ENCODE results near the gene CCDC149. TPM values are rescaled to one million over a fixed set of nuclear protein-coding genes. Genes with fewer than 3 reads are reported as not detected.
A peak's percentile ranks its signal among the peaks of the same experiment; 100 is the strongest.

Gene CCDC149
- 5.1 and 8.3 TPM in 2 replicates for total RNA-seq (2014; rRNA removed; shearing (Covaris generic))

GRCh38 chr4:24912252-24913118 is at the start of gene CCDC149:
CCDC149 (minus strand) TSS chr4:24913042; CDS start chr4:24912864, 178 bp downstream.
- DNase-seq (ENCODE audit: low read depth), result peak; percentile 67

GRCh38 chr4:24957886-24958285 is 45.0 kb upstream of the CCDC149 start:
- DNase-seq (ENCODE audit: low read depth), result no peak

- DNase-seq (ENCODE audit: low read depth), result no peak
Observed at GRCh38 chr4:24956763-24957162, 43.9 kb upstream of the CCDC149 start.

GRCh38 chr4:24956091-24956490 is 43.2 kb upstream of the CCDC149 start:
- DNase-seq (ENCODE audit: low read depth), result no peak

- DNase-seq (ENCODE audit: low read depth), result no peak
Observed at GRCh38 chr4:24952667-24953066, 39.8 kb upstream of the CCDC149 start.

- no peak for DNase-seq (ENCODE audit: low read depth)
Observed at GRCh38 chr4:24949970-24950369, 37.1 kb upstream of the CCDC149 start.

- no peak for DNase-seq (ENCODE audit: low read depth)
Observed at GRCh38 chr4:24937917-24938281, 25.1 kb upstream of the CCDC149 start.

- DNase-seq (ENCODE audit: low read depth), result no peak
Observed at GRCh38 chr4:24937176-24937916, 24.5 kb upstream of the CCDC149 start.

- no peak for DNase-seq (ENCODE audit: low read depth)
Observed at GRCh38 chr4:24935856-24936255, 23.0 kb upstream of the CCDC149 start.

GRCh38 chr4:24934311-24934710 is 21.5 kb upstream of the CCDC149 start:
- DNase-seq (ENCODE audit: low read depth), result no peak

- no peak for DNase-seq (ENCODE audit: low read depth)
Observed at GRCh38 chr4:24933684-24934275, 20.9 kb upstream of the CCDC149 start.

- no peak for DNase-seq (ENCODE audit: low read depth)
Observed at GRCh38 chr4:24932515-24933225, 19.8 kb upstream of the CCDC149 start.

- DNase-seq (ENCODE audit: low read depth), result peak; percentile 50
Observed at GRCh38 chr4:24930151-24930550, 17.3 kb upstream of the CCDC149 start.

GRCh38 chr4:24928708-24929107 is 15.9 kb upstream of the CCDC149 start:
- DNase-seq (ENCODE audit: low read depth), result no peak

- DNase-seq (ENCODE audit: low read depth), result no peak
Observed at GRCh38 chr4:24927049-24927448, 14.2 kb upstream of the CCDC149 start.

GRCh38 chr4:24924309-24924781 is 11.5 kb upstream of the CCDC149 start:
- peak; percentile 98 for DNase-seq (ENCODE audit: low read depth)

GRCh38 chr4:24923550-24923949 is 10.7 kb upstream of the CCDC149 start:
- peak; percentile 20 for DNase-seq (ENCODE audit: low read depth)

GRCh38 chr4:24923002-24923401 is 10.2 kb upstream of the CCDC149 start:
- no peak for DNase-seq (ENCODE audit: low read depth)

- DNase-seq (ENCODE audit: low read depth), result peak; percentile 14
Observed at GRCh38 chr4:24922416-24922815, 9.6 kb upstream of the CCDC149 start.

- DNase-seq (ENCODE audit: low read depth), result no peak
Observed at GRCh38 chr4:24921491-24921890, 8.6 kb upstream of the CCDC149 start.

GRCh38 chr4:24920008-24920407 is 7.2 kb upstream of the CCDC149 start:
- no peak for DNase-seq (ENCODE audit: low read depth)

All from M059J (cell line).